ENCODE results near the gene ZNF215.
"Not testable (repeated sequence)": the region's sequence is repeated elsewhere in the genome, so short reads cannot be mapped to it uniquely, and the experiment has no call there.

ZNF215 gene

GRCh38 chr11:6926208-6927029, at the start of gene ZNF215:
Gene ZNF215, plus strand, starts transcription at chr11:6926426. Its CDS starts 5,847 bp downstream, at chr11:6932273.
- peak; percentile 16 to 36 for DNase-seq (ENCODE audit: low read depth in 2 of 2)

GRCh38 chr11:6876914-6877313, 49.3 kb upstream of the ZNF215 start:
- no peak for DNase-seq (ENCODE audit: low read depth in 2 of 2)

- DNase-seq (ENCODE audit: low read depth in 2 of 2) = no peak
Measured at GRCh38 chr11:6882751-6883150, 43.5 kb upstream of the ZNF215 start.

GRCh38 chr11:6887711-6888110, 38.5 kb upstream of the ZNF215 start:
- DNase-seq (ENCODE audit: low read depth in 2 of 2) = not testable (repeated sequence)

GRCh38 chr11:6888830-6889229, 37.4 kb upstream of the ZNF215 start:
- no peak for DNase-seq (ENCODE audit: low read depth in 2 of 2)

GRCh38 chr11:6889835-6890234, 36.4 kb upstream of the ZNF215 start:
- no peak for DNase-seq (ENCODE audit: low read depth in 2 of 2)

GRCh38 chr11:6892400-6892799, 33.8 kb upstream of the ZNF215 start, which contains the start of gene OR2D2:
Gene OR2D2, minus strand, starts transcription at chr11:6892500. Its CDS starts 0 bp downstream, at chr11:6892500.
- DNase-seq (ENCODE audit: low read depth in 2 of 2) = no peak

- no peak for DNase-seq (ENCODE audit: low read depth in 2 of 2)
Measured at GRCh38 chr11:6894097-6894496, 32.1 kb upstream of the ZNF215 start.

- no peak for DNase-seq (ENCODE audit: low read depth in 2 of 2)
Measured at GRCh38 chr11:6895010-6895409, 31.2 kb upstream of the ZNF215 start.

GRCh38 chr11:6898911-6899310, 27.3 kb upstream of the ZNF215 start:
- DNase-seq (ENCODE audit: low read depth in 2 of 2) = no peak

- DNase-seq (ENCODE audit: low read depth in 2 of 2) = no peak
Measured at GRCh38 chr11:6900327-6900999, 25.8 kb upstream of the ZNF215 start.

- DNase-seq (ENCODE audit: low read depth in 2 of 2) = not testable (repeated sequence)
Measured at GRCh38 chr11:6904804-6905203, 21.4 kb upstream of the ZNF215 start.

- no peak for DNase-seq (ENCODE audit: low read depth in 2 of 2)
Measured at GRCh38 chr11:6911378-6911777, 14.8 kb upstream of the ZNF215 start.

- no peak for DNase-seq (ENCODE audit: low read depth in 2 of 2)
Measured at GRCh38 chr11:6911948-6912347, 14.3 kb upstream of the ZNF215 start.

- DNase-seq (ENCODE audit: low read depth in 2 of 2) = no peak
Measured at GRCh38 chr11:6919698-6920097, 6.5 kb upstream of the ZNF215 start.

- DNase-seq (ENCODE audit: low read depth in 2 of 2) = no peak
Measured at GRCh38 chr11:6920702-6921101, 5.5 kb upstream of the ZNF215 start, which contains the start of gene OR2D3. Gene OR2D3, plus strand, starts transcription at chr11:6921002. Its CDS starts 0 bp downstream, at chr11:6921002.

- DNase-seq (ENCODE audit: low read depth in 2 of 2) = no peak
Measured at GRCh38 chr11:6925007-6925577, 1.1 kb upstream of the ZNF215 start.

- no peak for DNase-seq (ENCODE audit: low read depth in 2 of 2)
Measured at GRCh38 chr11:6925636-6926207, 504 bp upstream of the ZNF215 start.

GRCh38 chr11:6927030-6927617, 898 bp downstream of the ZNF215 start:
- DNase-seq (ENCODE audit: low read depth in 2 of 2) = no peak

- no peak for DNase-seq (ENCODE audit: low read depth in 2 of 2)
Measured at GRCh38 chr11:6928916-6929315, 2.7 kb downstream of the ZNF215 start.

GRCh38 chr11:6931146-6931713, 5.0 kb downstream of the ZNF215 start:
- no peak for DNase-seq (ENCODE audit: low read depth in 2 of 2)
